Stimulated activated CD4-positive, alpha-beta T cell treated with anti-CD3 and anti-CD28 coated beads, TNF-alpha, amount 100 ng/mL, for 24 hours (primary cell): Measurements from ENCODE around the gene SRXN1.
A peak's percentile ranks its signal among the peaks of the same experiment; 100 is the strongest.

Experiments used
- DNase-seq, 3 experiments: peaks; one replicate each; pipeline ENCODE4 v3.0.0-alpha.2; 2020; ENCODE audit warnings: low read depth in 3 of 3

SRXN1 gene

DNA sequence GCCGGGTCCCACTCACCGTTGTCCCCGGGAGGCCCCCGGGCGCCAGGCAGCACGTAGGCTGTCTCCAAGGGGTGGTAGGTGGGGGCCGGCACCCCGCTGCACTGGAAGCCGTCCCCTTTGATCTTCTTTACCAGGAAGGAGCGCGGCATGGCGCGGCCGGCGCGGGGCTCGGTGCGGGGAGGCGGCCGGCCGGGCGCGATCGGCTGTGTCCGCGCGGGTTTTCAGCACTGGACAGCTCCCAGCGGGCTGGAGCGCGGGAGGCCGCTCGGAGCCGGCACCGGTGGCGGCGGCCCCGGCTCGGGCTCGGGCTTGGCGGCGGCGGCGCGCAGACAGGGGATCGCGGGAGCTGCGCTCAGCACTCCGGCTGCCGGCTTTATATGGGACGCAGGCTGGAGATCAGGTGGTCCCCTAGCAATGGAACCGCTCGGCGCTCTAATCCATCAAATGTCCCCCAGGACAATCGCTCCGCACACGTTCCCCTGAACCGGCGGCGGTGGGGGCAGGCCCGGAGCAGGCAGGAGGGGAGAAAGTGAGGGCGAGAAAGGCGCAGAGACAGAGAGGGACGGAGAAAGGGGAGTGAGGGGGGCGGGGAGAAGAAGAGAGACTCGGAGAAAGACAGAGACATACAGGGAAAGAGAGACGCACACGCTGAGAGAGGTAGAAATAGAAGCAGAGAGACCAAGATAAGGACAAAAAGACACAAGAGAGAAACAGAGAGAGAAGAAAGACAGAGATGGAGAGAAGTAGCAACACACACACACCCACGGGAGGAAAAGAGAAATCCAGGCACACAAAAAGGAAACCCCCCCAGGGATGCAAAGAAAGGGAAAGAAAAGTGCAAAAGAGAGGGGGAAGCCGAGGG, 22.7 kb upstream of the SRXN1 start, which contains the start of gene SCRT2:
Gene SCRT2 (minus strand): TSS at position 350 of the 862 bp plus-strand sequence. CDS start 201 bp downstream, at position 149.
- peak; percentile 22 to 60 (median 29) for DNase-seq

DNA sequence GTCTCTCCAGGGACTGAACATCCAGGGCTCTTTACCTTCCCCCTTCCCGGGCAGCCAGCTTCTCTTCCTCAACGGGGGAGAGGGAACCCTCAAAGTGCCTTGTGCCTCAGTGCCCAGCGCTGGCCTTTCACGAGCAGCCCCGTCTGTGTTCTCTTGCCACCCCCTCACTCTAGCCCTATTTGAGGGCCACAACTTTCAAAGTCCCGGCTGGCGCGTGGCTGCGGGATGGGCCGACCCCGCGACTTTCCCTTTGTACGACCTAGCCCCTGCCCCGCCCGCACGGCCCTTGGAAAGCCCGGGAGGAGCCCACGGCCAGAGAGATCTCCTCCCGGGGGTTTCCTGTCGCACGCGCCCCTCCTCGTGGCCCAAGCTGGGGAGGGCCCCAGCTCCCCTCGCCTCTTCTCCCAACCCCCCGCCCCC, 22.0 kb upstream of the SRXN1 start:
- DNase-seq, result no peak

DNA sequence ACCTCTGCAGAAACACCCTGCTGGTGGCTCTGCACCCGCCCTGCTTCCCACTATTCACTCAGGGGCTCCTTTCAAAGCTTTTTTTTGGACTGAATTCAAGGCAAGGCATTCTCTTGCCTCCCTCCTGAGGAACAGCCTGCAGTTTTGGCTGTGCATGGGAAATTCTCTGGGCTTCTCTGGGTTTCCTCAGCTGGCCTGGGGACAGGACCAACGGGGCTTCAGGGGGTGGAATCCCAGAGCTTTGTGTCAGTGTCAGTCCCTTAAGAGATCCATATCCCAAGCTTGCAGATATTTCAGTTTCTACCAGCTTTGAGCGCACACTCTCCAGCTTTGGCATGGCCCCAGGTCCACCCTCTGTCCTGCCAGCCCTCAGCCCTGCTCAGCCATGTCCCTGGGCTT, 20.6 kb upstream of the SRXN1 start:
- no peak for DNase-seq

DNA sequence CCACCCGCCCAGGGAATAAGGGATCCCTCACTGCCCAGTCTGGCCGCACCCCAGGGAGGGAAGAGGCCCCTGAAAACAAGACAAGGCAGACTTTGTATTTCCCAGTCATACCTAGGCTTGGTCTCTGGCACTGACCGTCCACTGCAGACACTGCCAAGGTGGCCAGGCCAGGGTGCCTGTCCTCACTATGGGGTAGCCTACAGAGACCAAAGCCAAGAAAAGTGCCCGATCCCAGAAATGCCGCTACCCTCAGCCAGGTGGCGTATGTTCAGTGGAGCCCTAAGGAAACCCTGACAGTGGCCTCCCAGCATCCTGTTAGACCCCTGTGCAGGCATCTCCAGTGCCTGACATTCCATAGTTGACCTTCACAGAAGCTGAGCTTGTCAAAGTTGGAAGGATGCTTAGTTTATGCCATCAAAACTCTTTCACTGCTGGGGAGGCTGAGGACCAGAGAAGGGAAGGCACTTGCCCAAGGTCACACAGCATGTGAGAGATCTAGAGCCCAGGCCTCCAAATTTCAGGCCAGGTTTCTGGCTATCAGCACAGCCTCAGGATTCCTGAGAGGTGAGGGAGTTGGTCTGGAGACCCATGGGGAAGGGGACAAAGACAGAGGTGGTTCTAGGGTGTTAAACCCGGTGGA, 20.1 kb upstream of the SRXN1 start:
- no peak for DNase-seq

DNA sequence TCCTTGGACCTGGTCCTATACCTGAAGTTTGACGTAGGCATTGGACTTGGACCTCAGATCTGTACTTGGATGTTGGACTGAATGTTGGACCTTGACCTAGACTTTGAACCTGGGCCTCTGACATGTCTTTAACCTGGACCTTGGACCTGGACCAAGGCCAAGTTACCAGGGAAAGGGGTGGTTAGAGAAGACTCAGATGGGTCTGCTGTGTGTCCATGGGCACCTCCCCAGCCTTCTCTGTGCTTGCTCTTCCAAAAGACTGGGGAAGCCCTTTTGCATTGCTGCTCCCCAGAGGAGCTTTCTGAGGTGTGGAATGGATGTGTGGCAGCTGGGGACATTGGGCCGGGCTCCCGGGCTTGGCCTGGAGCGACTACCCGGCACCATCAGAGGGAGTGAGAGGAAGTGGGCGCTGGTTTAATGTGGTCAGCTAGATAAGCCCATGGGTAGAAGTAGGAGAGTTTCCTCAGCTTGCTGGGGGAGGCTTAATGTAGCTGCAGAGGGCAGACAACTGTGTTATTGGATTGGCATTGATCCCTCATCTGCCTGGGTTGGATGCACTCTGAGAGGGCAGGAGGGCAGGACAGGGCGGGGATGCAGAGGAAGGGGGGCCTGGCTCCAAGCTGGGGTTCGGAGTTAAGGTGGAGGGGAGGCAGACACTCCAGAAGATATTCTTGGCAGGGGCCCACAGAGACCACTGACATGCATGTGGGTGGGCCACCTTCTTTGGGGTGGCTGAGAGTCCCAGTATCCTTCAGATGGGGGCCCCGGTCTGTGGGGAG, 18.4 kb upstream of the SRXN1 start:
- no peak for DNase-seq

DNA sequence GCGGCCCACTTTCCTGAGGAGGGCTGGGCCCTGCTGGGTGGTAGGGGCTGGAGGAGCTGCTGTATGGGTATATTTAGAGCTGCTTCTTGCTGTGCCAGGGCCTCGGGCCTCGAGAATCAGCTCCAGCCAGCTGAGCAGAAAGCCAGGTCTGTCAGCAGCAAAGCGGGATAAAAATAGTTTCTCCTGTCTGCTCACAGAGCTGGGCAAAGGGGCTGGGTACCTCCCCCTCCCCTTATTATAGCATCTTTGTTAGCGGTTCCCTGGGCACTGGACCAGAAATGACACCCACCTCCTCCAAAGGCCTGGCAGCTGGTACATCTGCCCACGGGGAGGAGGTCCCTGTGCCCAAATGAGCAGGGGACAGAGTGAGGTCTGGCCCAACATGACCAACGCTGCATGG, 16.6 kb upstream of the SRXN1 start:
- no peak for DNase-seq

DNA sequence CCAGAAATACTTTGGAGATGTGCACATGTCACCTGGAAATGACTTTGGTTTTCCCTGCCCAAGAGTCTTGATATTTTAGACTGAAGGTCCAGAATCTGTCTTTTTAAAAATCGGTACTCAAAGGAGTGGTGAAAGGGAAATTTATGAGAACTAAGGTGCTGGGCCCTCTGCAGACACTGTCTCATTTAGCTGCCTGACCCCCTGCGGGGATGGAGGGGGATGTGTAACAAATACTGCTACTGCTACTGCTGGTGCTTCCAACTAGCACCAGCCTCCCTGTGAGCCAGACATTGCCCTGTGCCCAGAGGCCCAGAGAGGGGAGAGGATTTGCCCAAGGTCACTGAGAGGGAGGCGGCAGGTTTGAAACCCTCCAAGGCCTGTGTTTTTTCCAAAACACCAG, 15.6 kb upstream of the SRXN1 start:
- no peak for DNase-seq

DNA sequence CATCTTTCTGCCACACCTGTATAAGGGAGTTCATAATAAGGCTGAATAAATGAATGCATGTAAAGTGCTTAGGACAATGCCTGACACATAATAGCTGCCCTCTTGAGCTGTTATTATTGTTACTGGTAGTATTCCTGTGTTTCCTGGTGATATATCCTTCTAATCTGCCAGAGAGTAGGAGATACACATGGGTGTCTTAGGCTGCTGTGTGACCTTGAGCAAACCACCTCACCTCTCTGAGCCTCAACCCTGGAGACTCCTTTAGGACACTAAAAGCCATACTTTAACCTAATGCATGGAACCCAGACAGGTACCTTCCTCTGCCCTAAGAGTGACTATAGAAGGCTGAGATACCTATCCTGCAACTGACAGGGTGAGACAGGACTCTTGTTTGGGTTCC, 15.1 kb upstream of the SRXN1 start:
- DNase-seq, result no peak

DNA sequence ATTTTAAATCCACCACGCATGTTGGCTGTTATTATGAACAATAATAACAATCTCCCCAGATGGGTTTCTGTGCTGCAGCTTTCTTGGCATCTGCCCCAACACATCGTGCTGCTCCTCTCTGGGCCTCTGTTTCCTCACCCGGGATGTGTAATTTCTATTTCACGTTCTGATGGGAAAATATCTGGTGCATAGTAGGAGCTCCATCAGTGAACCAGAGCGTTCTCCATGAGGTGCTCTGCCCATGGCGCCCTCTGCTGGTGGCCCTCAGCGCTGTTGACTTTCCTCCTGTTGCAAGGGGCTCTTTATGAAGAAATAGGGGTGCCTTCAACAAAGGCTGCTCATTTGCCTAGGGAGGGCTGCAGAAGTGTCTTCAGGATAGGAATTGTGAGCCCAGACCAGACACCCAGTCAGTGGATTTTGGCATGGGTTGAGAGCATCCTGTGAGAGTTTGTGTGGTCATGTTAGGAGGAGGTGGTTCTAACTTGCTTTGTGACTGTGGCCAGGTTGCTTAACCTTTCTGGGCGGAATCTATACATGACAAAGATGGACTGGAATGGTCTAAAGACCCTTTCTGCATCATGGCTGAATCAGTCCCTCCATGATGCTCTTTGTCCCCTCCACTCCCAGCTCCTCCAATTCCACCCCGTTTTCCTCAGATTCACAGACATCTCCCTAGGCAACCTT, 14.5 kb upstream of the SRXN1 start:
- DNase-seq, result peak in 2 of 3 experiments; percentile 19 to 66

DNA sequence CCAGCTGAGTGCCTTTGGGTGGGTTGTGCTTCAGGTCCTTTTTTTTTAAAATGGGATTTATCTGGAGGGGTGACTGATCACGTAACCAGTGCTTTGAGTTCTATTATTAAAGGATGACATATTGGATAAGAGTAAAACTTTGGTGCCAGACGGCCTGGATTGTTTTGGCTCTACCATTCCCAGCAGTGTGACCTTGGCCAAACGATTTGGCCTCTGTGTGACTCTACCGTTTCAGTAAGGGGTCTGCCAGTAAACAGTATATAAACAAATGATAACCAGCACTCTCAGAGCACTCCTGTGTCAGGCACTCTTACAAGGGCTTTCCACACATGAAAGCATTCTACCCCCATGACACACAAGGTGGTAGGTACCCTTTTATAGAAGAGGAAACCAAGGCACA, 13.9 kb upstream of the SRXN1 start:
- DNase-seq, result no peak

DNA sequence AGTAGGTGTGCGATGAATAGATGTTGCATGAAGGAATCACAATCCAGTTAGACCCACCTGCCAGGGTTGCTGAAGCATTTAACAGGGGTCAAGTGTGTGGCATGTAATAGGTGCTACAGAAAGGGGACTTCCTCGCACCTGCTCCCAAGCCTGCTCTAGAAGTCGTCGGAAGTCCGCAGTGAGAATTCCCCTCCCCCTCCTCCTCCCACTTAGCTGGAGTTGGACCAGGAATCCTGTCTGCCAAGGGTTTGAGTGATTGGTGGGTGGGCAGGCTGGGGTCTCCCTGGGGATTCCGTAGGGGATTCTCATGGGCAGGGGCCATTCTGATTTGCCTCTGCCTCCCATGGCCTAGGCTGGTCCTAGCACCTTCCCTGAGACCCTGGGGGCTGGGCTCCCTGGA, 12.3 kb upstream of the SRXN1 start:
- no peak for DNase-seq

DNA sequence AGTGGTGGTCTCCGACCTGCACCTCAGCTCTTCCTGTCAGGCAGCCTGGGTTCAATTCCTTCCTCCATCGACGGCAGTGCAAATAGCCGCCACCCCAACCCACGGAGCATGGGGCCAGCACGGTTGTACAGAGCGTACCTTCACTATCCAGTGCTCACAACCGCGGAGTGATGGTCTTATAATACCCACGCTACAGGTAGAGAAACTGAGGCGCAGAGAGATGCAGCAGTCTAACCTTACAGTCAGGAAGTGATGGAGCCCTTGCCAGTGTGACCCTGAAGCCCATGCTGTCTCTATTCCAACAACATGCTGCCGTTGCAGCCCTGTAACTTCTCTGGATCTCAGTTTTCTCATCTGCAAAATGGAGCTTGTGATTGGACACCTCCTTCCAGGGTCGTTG, 11.6 kb upstream of the SRXN1 start:
- DNase-seq, result no peak

DNA sequence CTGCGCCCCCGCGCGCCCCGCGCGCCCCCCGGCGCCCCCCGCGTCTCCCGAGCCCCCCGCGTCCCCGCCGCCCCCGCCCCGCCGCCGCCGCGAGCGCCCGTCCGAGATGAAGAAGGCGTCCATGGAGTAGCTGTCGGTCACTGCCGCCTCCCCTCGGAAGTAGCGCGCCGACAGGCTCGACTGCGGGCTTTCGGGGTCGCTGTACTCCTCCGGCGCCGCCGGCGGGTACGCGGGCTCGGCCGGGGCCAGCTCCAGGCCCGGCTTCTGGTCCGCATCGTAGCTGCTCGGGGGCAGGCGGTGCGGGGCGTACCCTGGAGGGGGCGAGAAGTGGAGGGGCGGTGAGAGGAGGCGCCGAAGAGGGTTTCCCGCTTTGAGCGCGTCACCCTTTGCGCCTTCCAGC, 11.2 kb upstream of the SRXN1 start:
- no peak for DNase-seq

DNA sequence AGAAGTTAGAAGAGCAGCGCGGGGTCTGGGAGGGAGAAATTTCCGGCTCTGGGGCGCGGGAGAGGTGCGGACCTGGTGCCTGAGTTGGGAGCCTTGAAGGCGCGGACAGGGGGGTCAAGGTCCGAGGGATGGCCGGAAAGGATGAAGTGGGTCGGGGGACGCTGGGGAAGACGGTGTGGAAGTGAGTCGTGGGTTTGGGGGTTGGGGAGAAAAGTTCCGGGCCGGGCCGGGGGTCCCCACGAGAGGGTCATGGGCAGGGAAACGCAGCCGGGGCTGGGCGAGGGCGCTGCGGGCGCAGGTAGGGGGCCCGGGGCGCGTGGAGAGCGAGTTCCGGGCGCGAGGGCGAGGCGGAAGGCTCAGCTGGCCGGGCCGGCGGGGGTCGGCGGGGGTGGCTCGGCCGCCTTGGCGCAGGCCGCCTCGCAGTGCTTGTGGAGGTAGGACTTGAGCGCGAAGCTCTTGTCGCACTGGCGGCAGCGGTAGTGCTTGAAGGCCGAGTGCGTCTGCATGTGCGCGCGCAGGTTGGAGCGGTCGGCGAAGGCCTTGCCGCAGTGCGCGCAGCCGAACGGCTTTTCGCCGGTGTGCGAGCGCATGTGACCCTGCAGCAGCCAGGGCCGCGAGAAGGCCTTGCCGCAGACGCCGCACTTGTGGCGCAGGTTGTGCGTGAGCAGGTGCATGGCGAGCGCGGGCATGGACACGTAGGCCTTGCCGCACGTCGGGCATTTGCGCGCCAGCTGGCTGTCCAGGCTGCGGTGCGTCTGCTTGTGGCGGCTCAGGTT, 10.5 kb upstream of the SRXN1 start:
- peak in 1 of 3 experiments; percentile 17 for DNase-seq

DNA sequence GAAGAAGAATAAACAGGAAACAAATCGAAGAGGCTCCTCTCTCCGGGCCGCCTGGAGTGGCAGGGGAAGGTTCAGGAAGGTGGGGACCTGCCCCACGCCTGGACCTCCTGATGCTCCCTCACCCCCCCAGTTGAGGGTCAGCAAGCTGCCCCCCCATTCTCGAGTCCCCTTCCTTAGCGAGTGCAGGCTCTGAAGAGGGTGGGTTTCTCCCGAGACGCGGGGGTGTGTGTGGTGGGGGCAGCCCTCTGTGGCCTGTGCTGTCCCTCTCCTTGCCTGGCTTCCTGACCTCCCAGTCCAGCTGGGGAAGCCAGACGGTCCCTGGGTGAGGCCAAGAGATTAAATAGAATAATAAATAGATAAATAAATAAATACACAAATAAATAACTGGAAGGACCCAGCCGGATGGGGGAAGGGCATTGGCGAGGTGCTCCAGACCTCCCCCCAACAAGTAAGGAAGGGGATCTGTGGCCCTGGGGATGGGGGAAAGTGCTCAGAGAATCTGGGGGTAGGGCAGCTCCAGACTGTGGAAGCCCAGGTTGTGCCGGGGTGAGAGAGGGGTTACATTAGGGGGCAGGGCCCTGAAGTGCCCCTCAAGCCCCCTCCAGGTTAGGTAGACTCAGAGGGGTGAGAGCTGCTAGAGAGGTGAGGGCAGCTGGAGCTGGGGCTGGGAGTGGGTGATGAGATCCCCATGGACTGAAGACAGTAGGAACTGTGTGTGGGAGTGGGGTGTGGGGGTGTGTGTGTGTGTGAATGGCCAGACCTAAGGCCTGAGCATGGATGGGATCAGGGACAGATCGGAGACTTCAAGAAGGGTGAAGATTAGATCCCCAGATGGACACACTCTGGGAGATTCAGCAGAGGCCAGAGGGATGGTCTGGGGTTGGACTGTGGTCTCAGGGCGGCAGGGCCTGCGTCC, 9.5 kb upstream of the SRXN1 start:
- no peak for DNase-seq

DNA sequence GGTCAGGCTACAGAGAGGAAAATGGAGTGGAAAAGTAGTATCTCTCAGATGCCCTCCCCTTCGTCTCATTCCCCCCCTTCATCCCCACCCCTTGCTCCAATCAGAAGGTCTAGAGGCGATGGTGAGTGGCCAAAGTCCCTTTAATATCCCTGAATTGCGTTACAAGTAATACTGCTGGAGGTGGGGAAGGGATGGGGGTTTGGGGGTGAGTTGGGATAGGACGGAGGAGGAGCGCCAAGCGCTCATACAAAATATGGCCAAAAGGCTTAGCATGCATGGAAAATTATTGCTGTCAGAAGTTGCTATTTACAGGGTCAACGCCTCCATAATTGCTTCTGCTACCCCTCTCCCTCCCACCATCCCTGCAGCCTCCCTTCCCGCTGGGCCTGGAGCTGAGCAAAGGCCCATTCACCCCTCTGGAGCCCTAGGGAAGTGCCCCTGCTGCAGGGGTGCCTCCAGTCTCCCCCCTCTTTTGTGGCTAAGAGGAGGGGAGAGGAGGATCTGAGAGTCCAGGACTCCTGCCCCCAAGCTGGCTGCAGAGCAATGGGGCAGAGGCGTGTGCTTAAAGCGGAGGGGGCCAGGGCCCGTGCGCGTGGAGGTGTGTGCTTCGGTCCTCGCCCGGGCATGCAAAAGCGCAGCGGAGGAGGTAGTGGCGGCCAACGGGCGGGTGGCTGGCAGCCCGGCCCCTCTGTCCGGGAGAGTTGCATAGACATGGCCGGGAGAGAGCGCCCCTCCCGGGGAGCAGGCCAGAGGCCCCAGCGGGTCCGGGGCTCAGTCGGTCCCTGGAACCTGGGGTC, 8.7 kb upstream of the SRXN1 start:
- DNase-seq, result no peak

DNA sequence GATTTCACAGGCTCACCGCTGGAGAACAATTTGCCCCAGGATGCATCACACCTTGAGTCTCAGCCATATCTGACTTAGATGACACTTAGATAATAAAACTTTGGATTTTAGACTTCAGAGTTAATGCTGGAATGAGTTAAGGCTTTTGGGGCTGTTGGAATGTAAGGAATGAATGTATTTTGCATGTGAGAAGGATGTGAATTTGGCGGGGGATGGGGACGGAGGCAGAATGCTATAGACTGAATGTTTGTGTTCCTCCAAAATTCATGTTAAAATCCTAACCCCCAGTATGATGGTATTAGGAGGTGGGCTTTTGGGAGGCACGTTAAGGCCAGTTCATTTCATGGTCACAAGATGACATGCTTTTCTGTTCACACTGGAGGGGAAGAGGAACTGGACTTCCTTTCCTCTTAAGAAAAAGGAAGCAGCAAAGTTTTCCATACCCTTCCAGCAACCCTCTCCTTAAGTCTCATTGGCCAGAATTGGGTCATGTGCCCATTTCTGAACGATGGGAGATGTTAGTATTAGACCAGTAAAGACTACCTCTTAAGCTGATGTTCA, 5.8 kb upstream of the SRXN1 start:
- DNase-seq, result no peak

DNA sequence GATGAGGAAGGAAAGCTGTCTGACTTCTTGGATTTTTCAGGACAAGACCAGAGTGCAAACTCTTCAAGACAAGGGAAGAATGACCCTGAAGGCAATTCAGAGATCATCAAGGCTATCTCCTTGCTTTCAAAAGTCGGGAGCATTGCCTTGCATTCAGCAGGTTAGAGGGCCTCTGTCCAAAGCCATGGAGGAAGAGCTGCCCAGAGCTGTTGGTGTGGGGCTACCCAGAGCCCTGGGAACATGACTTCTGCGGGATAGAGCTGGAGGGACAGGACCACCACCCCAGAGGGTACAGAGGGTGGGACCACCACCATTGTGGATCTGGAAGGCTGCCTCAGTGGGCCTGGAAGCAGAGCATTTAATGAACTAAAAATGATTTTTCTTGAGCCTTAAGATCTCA, 5.2 kb upstream of the SRXN1 start:
- DNase-seq, result no peak
